Measurements from ENCODE around the gene NNT.
"Not testable (repeated sequence)": the region's sequence is repeated elsewhere in the genome, so short reads cannot be mapped to it uniquely, and the experiment has no call there.

Gene NNT

GRCh38 chr5:43602461-43603343 is at the start of gene NNT:
Gene NNT, plus strand, starts transcription at chr5:43603180. Its CDS starts 6,016 bp downstream, at chr5:43609196.
- peak; percentile 60 for DNase-seq (ENCODE audit: insufficient read length, low spot score)
- FAIRE-seq = peak; percentile 66

GRCh38 chr5:43553381-43553780 is 49.6 kb upstream of the NNT start:
- no peak for DNase-seq (ENCODE audit: insufficient read length, low spot score)
- no peak for FAIRE-seq

GRCh38 chr5:43554497-43554896 is 48.5 kb upstream of the NNT start:
- FAIRE-seq = no peak

GRCh38 chr5:43555895-43556606 is 46.9 kb upstream of the NNT start:
- FAIRE-seq (peak; percentile 78), DNase-seq (ENCODE audit: insufficient read length, low spot score) (peak; percentile 14)

More at GRCh38 chr5:43554497-43554896, 48.5 kb upstream of the NNT start:
- no peak for DNase-seq (ENCODE audit: insufficient read length, low spot score)

- not testable (repeated sequence) for DNase-seq (ENCODE audit: insufficient read length, low spot score); FAIRE-seq
Measured at GRCh38 chr5:43556607-43556856, 46.4 kb upstream of the NNT start.

GRCh38 chr5:43556857-43557542 is 46.0 kb upstream of the NNT start, which contains the start of gene PAIP1:
Gene PAIP1, minus strand, starts transcription at chr5:43557077. Its CDS starts 231 bp downstream, at chr5:43556846.
- peak; percentile 79 for DNase-seq (ENCODE audit: insufficient read length, low spot score)
- FAIRE-seq = peak; percentile 87

- DNase-seq (ENCODE audit: insufficient read length, low spot score) = no peak
- FAIRE-seq = no peak
Measured at GRCh38 chr5:43560128-43560527, 42.9 kb upstream of the NNT start.

- no peak for DNase-seq (ENCODE audit: insufficient read length, low spot score)
- FAIRE-seq = no peak
Measured at GRCh38 chr5:43561356-43561755, 41.6 kb upstream of the NNT start.

GRCh38 chr5:43563321-43563720 is 39.7 kb upstream of the NNT start:
- DNase-seq (ENCODE audit: insufficient read length, low spot score) = no peak
- no peak for FAIRE-seq

- FAIRE-seq (no peak), DNase-seq (ENCODE audit: insufficient read length, low spot score) (no peak)
Measured at GRCh38 chr5:43564289-43564850, 38.6 kb upstream of the NNT start.

- FAIRE-seq = no peak
- DNase-seq (ENCODE audit: insufficient read length, low spot score) = no peak
Measured at GRCh38 chr5:43565043-43565442, 37.9 kb upstream of the NNT start.

GRCh38 chr5:43567967-43568366 is 35.0 kb upstream of the NNT start:
- DNase-seq (ENCODE audit: insufficient read length, low spot score) (no peak), FAIRE-seq (no peak)

GRCh38 chr5:43569236-43569746 is 33.7 kb upstream of the NNT start:
- FAIRE-seq (no peak), DNase-seq (ENCODE audit: insufficient read length, low spot score) (no peak)

GRCh38 chr5:43570450-43571158 is 32.4 kb upstream of the NNT start:
- no peak for DNase-seq (ENCODE audit: insufficient read length, low spot score)
- no peak for FAIRE-seq

- DNase-seq (ENCODE audit: insufficient read length, low spot score) (no peak), FAIRE-seq (no peak)
Measured at GRCh38 chr5:43571237-43571636, 31.7 kb upstream of the NNT start.

- FAIRE-seq = no peak
- DNase-seq (ENCODE audit: insufficient read length, low spot score) = no peak
Measured at GRCh38 chr5:43572357-43572756, 30.6 kb upstream of the NNT start.

GRCh38 chr5:43573058-43573457 is 29.9 kb upstream of the NNT start:
- DNase-seq (ENCODE audit: insufficient read length, low spot score) = no peak

GRCh38 chr5:43580402-43581210 is 22.4 kb upstream of the NNT start:
- DNase-seq (ENCODE audit: insufficient read length, low spot score); FAIRE-seq: not testable (repeated sequence)

More at GRCh38 chr5:43573058-43573457, 29.9 kb upstream of the NNT start:
- FAIRE-seq = peak; percentile 33

- DNase-seq (ENCODE audit: insufficient read length, low spot score) (no peak), FAIRE-seq (no peak)
Measured at GRCh38 chr5:43581398-43581797, 21.6 kb upstream of the NNT start.
